ENCODE measurements around the gene ZNF451.
"Not testable (repeated sequence)": the region's sequence is repeated elsewhere in the genome, so short reads cannot be mapped to it uniquely, and the experiment has no call there.

Gene ZNF451, protein sequence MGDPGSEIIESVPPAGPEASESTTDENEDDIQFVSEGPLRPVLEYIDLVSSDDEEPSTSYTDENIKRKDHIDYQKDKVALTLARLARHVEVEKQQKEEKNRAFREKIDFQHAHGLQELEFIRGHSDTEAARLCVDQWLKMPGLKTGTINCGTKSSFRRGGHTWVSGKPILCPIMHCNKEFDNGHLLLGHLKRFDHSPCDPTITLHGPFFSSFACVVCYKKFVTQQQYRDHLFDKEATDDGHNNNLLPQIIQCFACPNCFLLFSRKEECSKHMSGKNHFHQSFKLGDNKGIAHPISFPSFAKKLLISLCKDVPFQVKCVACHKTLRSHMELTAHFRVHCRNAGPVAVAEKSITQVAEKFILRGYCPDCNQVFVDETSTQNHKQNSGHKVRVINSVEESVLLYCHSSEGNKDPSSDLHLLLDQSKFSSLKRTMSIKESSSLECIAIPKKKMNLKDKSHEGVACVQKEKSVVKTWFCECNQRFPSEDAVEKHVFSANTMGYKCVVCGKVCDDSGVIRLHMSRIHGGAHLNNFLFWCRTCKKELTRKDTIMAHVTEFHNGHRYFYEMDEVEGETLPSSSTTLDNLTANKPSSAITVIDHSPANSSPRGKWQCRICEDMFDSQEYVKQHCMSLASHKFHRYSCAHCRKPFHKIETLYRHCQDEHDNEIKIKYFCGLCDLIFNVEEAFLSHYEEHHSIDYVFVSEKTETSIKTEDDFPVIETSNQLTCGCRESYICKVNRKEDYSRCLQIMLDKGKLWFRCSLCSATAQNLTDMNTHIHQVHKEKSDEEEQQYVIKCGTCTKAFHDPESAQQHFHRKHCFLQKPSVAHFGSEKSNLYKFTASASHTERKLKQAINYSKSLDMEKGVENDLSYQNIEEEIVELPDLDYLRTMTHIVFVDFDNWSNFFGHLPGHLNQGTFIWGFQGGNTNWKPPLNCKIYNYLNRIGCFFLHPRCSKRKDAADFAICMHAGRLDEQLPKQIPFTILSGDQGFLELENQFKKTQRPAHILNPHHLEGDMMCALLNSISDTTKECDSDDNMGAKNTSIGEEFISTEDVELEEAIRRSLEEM

DNA sequence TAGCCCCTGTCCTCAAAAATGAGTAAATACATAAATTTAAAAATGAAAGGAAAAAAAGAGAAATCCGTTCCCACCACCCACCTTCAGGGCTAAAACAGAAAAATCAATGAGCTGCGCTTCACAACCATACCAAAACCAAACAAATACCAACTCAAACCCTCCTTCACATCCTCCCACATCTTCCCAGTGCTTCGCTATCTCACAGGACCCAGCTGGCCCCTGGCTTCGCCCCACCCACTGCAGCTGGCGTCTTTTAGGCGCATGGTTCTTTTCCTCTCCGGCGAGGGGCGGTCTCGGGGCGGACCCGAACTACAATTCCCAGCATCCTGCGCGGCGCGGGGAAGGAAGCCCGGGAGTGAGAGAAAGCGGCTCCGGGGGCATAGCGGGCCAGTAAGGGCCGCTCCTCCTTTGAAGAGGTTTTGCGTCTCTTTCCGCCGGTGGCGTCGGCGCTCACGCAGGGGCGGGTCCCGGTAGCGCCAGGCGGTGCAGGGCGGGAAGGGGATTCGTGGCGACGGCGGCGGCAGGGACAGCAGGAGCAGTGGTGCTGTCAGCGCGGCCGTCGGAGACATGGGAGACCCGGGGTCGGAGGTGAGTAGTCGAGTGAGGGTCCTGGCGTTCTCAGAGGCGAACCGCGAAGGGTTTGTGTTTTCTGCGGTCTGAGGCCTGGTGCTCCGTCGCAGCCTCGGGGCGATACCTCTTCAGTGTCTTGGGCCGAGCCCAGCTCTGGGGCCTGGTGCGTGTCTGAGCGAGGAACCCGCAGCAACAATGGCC lies at the start of gene ZNF451:
ZNF451 (plus strand) TSS at position 502 of the 771 bp plus-strand sequence; CDS start at position 568, 66 bp downstream.
- peak; percentile 97 for ATAC-seq

DNA sequence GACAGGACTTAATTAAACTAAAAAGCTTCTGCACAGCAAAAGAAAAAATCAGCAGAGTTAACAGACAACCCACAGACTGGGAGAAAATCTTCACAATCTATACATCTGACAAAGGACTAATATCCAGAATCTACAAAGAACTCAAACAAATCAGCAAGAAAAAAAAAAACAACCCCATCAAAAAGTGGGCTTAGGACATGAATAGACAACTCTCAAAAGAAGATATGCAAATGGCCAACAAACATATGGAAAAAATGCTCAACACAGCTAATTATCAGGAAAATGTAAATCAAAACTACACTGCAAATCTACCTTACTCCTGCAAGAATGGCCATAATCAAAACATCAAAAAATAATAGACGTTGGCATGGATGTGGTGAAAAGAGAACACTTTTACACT lies 45.9 kb upstream of the ZNF451 start:
- not testable (repeated sequence) for DNase-seq, ATAC-seq

More for the DNA sequence above, at the start of gene ZNF451:
- DNase-seq = peak; percentile 97

DNA sequence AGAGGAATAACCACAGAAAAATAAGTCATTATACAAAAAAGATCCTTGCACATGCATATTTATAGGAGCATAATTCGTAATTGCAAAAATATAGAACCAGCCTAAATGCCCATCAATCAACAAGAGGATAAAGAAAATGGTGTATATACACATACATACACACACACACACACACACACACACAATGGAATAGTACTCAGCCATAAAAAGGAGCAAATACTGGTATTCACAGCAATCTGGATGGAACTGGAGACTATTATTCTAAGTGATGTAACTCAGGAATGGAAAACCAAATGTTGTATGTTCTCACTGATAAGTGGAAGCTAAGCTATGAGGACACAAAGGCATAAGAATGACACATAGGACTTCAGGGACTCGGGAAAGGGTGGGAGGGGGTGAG lies 45.4 kb upstream of the ZNF451 start:
- ATAC-seq = no peak
- DNase-seq = no peak

DNA sequence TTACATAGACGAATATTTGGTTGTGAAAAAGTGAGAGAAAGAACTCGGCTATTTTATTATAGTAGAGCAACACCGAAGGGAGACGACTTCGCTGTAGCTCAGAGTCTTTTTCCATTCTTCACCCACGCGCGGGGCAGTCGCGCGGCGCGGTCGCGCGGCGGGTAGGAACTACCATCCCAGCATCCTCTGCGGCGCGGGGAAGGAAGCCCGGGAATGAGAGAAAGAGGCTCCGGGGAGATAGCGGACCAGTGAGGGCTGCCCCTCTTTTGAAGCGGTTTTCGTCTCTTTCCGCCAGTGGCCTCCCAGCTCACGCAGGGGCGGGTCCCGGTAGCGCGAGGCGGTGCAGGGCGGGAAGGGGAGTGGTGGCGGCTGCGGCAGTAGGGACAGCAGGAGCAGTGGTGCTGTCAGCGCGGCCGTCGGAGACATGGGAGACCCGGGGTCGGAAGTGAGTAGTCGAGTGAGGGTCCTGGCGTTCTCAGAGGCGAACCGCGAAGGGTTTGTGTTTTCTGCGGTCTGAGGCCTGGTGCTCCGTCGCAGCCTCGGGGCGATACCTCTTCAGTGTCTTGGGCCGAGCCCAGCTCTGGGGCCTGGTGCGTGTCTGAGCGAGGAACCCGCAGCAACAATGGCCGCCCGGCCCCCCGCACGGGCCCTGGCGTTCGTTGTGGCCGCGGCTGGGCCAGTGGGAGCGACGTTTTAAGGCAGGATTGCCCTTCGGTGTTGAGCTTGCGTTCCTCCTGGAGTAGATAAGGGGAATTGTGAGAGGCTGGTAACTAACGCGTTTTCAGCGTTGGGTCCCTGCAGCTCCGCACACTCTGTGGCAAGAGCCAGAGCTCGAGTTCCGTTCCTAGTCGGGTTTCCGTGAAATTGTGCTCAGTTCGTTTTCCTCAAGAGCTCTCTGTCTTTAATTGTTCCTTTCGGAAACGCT lies 43.4 kb upstream of the ZNF451 start, which contains the start of gene KIAA1586:
KIAA1586 (plus strand) TSS at position 362 of the 925 bp plus-strand sequence; CDS start at position 425, 63 bp downstream.
- ATAC-seq = peak; percentile 97
- DNase-seq = peak; percentile 85

GRCh38 chr6:57047257-57047585 lies 42.8 kb upstream of the ZNF451 start:
- DNase-seq = not testable (repeated sequence)
- ATAC-seq = peak; percentile 14

- not testable (repeated sequence) for ATAC-seq, DNase-seq
Measured at GRCh38 chr6:57047859-57048258, 42.1 kb upstream of the ZNF451 start.

DNA sequence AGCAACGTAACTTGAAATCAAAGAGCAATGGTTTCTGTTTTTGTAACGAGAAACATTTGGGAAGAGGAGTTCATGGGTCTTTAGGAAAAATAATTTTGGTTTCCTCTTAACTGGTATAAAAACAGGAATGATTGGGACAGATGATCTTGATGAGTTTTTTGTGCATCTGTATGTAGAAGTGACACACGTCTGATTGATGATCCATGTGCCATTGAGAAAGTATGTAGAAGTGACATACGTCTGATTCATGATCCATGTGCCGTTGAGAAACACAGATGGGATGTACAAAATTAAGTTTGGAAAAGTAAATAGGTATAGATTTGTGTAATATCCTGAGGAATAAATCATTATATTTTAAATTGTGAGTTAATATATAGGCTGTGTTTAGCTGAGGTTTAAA lies 41.4 kb upstream of the ZNF451 start:
- ATAC-seq (no peak), DNase-seq (no peak)

- DNase-seq (no peak), ATAC-seq (no peak)
Measured at GRCh38 chr6:57063847-57064246, 26.1 kb upstream of the ZNF451 start.

DNA sequence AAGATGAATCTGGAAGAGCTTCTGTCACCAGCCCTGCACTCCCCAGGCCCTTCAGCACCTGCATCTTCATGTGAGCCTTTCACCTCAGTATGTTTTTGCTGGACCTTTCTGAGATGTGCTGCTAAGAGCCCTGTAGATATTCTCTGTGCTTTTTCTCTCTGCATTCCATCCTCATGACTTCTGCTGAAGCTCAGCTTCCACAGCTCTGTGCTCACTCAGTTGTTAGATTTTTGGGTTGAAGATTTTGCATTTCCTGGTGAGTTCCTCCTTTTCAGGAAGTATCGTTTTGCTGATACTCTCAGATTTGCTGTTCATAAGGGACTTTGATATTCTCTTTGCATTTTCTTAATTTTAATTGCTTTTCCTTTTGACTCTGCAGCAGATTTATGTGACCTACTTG lies 25.2 kb upstream of the ZNF451 start:
- no peak for DNase-seq
- ATAC-seq = no peak

DNA sequence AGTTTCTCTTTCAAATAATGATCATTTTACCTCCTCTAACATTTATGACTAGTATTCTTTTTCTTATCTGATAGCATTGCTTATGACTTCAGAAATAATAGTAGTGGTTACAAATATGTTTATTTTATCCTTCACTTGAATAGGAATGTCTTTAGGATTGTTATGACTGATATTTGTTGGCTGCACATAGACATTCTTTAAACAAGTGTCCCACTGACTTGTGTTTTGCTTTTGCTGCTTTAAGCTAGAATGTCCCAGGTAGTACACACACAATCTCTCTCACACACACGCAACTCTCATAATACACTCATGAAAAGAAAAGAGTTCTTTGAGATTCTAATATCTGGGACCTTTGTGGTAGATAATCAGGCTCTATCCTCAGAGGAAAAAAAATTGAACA lies 21.9 kb upstream of the ZNF451 start:
- DNase-seq = no peak

DNA sequence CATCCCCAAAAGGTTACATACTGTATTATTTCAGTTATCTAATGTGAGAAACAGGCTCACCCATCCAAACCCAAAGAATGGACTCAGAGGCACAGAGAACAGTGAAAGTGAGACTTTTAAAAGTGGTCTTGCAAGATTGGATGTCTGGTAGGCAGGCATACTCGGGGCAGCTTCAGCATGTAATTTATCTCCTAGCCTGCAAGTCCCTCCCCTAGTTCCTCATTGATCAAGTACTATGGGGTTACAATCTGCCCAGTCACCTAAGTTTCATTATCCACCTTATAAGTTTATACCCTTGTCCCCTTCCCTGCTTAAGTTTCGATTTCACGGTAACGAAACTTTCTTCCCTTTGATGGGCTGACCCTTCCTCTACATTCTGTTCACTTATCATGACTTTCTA lies 20.8 kb upstream of the ZNF451 start:
- DNase-seq (no peak), ATAC-seq (no peak)

More for the DNA sequence above, 21.9 kb upstream of the ZNF451 start:
- ATAC-seq = no peak

- ATAC-seq (no peak), DNase-seq (no peak)
Measured at GRCh38 chr6:57069920-57070331, 20.1 kb upstream of the ZNF451 start.

DNA sequence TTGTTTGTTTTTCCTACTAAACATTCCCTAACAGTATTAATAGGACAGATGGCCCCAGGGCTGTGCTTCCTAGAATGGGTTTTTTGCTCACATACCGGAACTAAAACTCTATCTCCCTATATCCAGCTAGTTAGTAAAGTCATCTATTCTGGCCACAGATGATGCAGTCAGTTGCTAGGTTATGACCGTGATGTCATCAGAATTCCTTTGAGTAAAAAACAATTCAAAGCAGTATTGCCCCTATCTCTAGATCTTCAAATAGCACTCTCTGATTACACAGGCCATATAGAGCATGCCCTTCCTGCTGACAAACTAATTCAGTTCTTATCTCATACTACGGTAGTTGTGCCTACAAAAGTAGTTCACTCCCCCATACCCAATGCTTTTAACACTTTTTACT lies 17.9 kb upstream of the ZNF451 start:
- DNase-seq (no peak), ATAC-seq (no peak)

GRCh38 chr6:57074383-57074782 lies 15.6 kb upstream of the ZNF451 start:
- ATAC-seq (no peak), DNase-seq (no peak)

GRCh38 chr6:57075092-57075491 lies 14.9 kb upstream of the ZNF451 start:
- ATAC-seq (no peak), DNase-seq (no peak)

- ATAC-seq = no peak
- DNase-seq = no peak
Measured at GRCh38 chr6:57078531-57079207, 11.3 kb upstream of the ZNF451 start.

- no peak for ATAC-seq
- no peak for DNase-seq
Measured at GRCh38 chr6:57085471-57085870, 4.5 kb upstream of the ZNF451 start.

- DNase-seq (no peak), ATAC-seq (no peak)
Measured at GRCh38 chr6:57086843-57087242, 3.1 kb upstream of the ZNF451 start.

GRCh38 chr6:57087916-57088315 lies 2.1 kb upstream of the ZNF451 start:
- ATAC-seq (no peak), DNase-seq (no peak)

- ATAC-seq = no peak
Measured at GRCh38 chr6:57089265-57089664, 723 bp upstream of the ZNF451 start.

More at GRCh38 chr6:57089265-57089664, 723 bp upstream of the ZNF451 start:
- no peak for DNase-seq

Data from stimulated activated naive CD8-positive, alpha-beta T cell treated with anti-CD3 and anti-CD28 coated beads, Interleukin-15, Interleukin-2, amounts not matched to agents 100 U/mL and 50 U/mL, for 24 hours (primary cell).